ENCODE measurements around the gene KCNC1.

DNA sequence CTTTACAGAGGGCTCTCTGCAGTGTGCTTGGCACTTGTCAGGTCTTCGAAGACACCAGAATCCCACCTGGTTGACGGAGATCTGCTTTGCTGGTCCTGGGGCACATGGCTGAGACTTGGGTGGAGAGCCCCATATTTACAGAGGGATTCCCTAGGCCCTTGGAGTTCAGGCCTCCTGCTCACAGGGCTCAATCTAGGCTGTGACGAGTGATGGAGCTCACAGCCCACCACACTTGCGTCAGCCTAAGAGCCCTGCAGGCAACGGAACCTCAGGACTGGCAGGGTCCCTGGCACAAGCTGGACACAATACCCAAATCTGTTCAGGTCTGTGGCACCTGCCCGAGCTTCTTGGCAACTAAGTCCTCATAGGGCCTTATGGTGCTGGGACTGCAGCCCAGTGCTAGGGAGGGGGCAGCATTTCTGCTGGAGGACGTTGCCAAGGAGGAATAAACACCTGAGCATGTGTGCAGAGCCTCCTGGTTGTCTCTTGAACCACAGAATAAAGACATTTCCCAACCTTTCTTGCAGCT, 59.1 kb downstream of the KCNC1 start:
- TF ChIP-seq ELF1 (CRISPR knock-in tag; IDR thresholded peaks at IDR 0.05) (no peak), EZH2 (conservative IDR thresholded peaks at IDR 0.05; ENCODE audit: low read depth, low read length) (no peak), ZNF891 (CRISPR knock-in tag; IDR thresholded peaks at IDR 0.05) (no peak), RFXAP (CRISPR knock-in tag; IDR thresholded peaks at IDR 0.05; ENCODE audit: borderline replicate concordance) (no peak), FOSL2 (CRISPR knock-in tag; IDR thresholded peaks at IDR 0.05) (no peak), ZFP41 (CRISPR knock-in tag; IDR thresholded peaks at IDR 0.05; ENCODE audit: borderline replicate concordance) (no peak), ZNF589 (CRISPR knock-in tag; conservative IDR thresholded peaks at IDR 0.05) (no peak), BHLHE40 (IDR thresholded peaks at IDR 0.05; ENCODE audit: low read length) (no peak), RXRB (CRISPR knock-in tag; IDR thresholded peaks at IDR 0.05; ENCODE audit: borderline replicate concordance) (no peak), GTF2F1 (IDR thresholded peaks at IDR 0.05; ENCODE audit: low read length) (no peak), NR2F2 (IDR thresholded peaks at IDR 0.05; ENCODE audit: borderline replicate concordance, low read depth) (no peak), CBFB (CRISPR knock-in tag; IDR thresholded peaks at IDR 0.05) (no peak)
- TF ChIP-seq, protein P1, sequence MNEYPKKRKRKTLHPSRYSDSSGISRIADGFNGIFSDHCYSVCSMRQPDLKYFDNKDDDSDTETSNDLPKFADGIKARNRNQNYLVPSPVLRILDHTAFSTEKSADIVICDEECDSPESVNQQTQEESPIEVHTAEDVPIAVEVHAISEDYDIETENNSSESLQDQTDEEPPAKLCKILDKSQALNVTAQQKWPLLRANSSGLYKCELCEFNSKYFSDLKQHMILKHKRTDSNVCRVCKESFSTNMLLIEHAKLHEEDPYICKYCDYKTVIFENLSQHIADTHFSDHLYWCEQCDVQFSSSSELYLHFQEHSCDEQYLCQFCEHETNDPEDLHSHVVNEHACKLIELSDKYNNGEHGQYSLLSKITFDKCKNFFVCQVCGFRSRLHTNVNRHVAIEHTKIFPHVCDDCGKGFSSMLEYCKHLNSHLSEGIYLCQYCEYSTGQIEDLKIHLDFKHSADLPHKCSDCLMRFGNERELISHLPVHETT (CRISPR knock-in tag; conservative IDR thresholded peaks at IDR 0.05), result no peak
- TF ChIP-seq, protein P2, sequence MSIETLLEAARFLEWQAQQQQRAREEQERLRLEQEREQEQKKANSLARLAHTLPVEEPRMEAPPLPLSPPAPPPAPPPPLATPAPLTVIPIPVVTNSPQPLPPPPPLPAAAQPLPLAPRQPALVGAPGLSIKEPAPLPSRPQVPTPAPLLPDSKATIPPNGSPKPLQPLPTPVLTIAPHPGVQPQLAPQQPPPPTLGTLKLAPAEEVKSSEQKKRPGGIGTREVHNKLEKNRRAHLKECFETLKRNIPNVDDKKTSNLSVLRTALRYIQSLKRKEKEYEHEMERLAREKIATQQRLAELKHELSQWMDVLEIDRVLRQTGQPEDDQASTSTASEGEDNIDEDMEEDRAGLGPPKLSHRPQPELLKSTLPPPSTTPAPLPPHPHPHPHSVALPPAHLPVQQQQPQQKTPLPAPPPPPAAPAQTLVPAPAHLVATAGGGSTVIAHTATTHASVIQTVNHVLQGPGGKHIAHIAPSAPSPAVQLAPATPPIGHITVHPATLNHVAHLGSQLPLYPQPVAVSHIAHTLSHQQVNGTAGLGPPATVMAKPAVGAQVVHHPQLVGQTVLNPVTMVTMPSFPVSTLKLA (IDR thresholded peaks at IDR 0.05), result no peak

Measured in HepG2 (cell line).